Activated CD4-positive, alpha-beta T cell treated with anti-CD3 and anti-CD28 coated beads for 4 hours (primary cell): ENCODE measurements around the gene MVD.

ENCODE experiments used
- DNase-seq, 2 donors: peaks; one replicate each; pipeline ENCODE4 v3.0.0-alpha.2; 2020

The MVD gene

GRCh38 chr16:88639231-88640038 is 23.5 kb downstream of the MVD start:
- no peak for DNase-seq

DNA sequence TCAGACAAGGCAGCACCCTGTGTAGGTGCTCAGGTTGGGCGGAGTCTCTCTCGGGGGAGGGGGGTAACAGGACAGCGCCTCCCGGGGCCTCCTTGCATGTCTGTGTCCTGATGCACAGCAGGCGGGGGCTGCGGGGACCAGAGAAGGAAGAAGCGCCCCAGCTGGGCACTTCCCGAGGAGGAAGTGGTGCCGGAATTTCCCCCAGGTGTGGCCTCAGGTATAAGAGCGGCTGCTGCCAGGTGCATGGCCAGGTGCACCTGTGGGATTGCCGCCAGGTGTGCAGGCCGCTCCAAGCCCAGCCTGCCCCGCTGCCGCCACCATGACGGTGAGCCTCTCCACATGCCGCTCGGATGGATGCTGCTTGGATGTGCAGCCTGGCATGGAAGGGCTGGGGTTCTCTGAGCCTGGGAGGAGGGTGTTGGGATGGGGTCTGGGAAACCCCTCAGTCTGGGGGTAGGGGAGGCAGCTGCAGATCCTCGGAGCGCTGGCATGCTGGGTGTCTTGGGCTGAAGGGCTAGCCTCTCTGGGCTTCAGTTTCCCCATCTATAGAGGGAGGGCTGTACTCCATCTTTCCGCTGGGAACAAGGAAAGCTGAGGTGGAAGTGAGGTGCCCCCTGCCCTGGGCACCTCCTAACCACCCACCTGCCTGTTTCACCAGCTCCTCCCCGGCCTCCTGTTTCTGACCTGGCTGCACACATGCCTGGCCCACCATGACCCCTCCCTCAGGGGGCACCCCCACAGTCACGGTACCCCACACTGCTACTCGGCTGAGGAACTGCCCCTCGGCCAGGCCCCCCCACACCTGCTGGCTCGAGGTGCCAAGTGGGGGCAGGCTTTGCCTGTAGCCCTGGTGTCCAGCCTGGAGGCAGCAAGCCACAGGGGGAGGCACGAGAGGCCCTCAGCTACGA is 24.3 kb downstream of the MVD start, which contains the start of gene IL17C:
TSS of gene IL17C (plus strand) at position 250 of the 908 bp plus-strand sequence. CDS start at position 320, 70 bp downstream.
- no peak for DNase-seq

- no peak for DNase-seq
Observed at GRCh38 chr16:88636488-88637265, 26.2 kb downstream of the MVD start.

DNA sequence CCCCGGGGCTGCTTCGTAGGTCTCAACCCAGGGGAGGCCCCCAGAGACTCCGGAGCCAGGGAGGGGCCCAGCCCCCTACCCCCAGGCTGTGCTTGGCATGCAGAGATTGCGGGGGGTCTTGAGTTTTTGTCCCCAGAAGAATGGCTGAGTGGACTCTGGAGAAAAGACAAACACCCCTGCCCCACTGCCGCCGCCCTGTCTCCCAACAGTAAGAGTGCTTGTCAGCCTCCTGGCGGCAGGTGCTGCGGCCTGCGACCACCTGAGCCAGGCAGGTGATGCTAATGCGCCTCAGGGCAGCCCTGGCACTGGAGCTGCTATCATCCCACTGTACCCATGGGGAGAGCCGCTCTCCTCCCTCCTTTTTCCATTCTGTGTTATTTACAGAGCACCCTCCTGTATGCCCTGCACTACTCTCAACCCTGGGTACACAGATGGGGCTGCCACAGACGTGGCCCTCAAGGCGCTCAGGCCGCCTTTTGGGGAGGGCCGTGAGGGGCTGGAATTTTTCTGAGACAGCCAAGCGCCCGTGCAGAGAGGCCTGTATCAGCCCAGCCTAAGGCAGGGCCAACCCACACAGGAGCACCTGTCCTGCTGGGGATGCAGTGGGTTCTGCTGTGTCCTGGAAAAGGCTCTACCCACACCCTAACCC is 27.1 kb downstream of the MVD start:
- DNase-seq, result no peak

- DNase-seq, result no peak
Observed at GRCh38 chr16:88634994-88635670, 27.8 kb downstream of the MVD start.

DNA sequence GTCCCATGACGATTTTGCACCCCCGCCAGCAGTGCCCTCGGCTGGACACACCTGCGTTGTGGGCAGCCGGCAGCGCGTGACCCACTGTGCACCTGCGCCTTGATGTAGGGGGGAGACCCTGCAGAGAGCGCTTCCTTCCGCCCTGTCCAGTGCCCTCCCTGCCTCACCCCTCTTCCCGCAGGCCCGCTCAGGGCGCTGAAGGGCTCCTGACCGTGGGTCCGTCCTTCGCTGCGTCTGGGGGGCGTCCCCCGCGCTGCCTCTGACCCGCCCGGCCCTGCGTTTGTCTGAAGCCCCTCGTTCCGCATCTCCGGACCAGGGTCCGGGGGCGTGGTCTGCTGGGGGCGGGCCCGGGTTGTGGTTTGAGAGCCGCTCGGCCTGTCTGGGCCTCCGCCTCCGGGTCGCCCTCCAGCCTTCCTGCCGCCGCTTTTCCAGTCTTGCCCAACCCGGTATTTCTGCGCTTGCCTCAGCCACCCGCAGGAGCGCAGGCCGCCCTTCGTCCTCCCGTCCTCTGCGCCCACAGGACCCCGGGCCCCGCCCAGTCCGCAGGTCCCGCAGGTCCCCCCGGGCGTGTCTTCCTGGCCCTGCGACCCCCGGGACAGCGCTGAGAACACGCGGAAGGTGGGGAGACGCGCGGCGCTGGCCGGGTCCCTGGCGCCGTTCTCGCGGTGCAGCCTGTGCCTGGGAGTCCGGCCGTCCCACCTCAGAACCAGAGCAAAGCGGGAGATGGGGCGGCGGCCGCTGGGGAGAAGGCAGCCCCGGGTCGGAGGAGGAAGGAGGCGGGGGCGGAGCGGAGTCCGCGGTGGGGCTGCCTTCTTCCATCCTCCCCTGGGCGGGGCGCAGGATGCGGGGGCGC is 28.5 kb downstream of the MVD start:
- DNase-seq, result peak; percentile 42 to 62

GRCh38 chr16:88633684-88634140 is 29.2 kb downstream of the MVD start:
- DNase-seq, result peak; percentile 44 to 60

- no peak for DNase-seq
Observed at GRCh38 chr16:88632587-88632930, 30.3 kb downstream of the MVD start.

DNA sequence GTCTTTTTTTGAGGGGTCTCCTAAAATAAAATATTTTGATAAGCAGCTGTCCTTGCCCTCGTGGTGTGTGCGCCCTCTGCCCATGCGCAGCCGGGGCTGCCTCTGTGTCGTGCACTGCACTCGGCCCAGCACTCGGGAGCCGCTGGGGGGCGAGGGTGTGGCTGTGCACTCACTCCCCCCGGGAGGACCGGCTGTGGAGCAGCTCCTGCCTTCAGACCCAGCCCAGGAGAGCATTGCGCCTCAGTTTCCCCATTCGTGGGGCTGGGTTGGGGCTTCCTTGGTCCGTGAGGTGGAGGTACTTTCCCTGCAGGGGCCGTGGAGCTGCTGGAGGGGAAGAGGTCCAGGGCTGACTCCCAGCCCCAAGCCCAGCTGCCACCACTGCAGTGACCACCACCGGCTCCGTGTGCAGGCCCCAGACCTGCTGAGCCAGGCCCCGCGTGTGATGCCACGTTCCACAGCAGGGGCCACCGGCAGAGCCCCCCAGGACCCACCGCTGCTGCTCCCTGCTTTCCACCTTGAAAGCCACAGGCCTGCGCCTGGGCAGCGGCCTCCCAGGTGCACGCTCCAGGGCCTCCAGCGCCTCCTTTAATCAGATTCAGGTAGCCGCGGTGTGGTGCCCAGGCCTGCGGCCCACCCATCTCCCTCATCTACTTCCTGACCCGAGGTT is 30.8 kb downstream of the MVD start:
- DNase-seq, result no peak

GRCh38 chr16:88631384-88631783 is 31.5 kb downstream of the MVD start:
- DNase-seq, result no peak

GRCh38 chr16:88630941-88631340 is 31.9 kb downstream of the MVD start:
- no peak for DNase-seq

DNA sequence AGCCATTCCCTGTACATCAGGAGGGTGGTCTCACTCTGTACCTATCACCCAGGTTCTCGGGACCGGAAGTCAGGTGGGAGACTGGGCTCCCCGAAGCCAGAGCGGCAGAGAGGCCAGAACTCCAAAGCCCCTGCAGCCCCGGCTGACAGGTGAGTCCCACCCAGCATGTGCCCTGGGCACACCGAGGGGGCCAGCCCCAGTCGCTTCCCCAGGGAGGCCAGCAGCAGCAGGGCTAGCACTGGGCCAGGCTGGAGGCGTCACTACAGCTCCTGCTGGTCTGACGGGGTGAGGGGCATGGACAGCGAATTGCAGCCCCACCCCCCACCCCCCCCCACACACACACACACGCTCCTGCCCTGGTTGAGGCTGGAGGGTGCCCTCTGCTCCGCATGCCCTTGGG is 32.5 kb downstream of the MVD start:
- DNase-seq, result no peak

GRCh38 chr16:88629835-88630234 is 33.1 kb downstream of the MVD start:
- DNase-seq, result no peak

DNA sequence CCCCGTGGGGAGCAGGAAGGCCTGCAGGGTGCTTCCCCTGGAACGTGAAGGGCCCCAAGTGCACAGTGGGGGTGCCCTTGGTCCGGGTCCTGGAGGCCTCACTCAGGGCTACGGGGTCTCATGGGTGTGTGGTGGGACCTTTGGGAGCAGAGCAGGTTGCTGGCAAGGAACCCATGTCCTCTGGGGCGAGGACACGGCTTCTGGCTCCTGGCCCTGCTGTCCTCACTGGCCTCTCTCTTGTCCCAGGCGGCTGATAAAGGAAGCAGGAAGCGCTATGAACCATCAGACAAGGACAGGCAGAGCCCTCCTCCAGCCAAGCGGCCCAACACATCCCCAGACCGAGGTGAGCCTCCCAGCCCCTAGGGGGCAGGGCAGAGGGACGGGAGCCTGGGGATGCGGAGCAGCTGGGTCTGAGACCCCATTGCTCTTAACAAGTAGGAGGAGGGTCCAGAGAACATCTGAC is 34.3 kb downstream of the MVD start:
- no peak for DNase-seq

DNA sequence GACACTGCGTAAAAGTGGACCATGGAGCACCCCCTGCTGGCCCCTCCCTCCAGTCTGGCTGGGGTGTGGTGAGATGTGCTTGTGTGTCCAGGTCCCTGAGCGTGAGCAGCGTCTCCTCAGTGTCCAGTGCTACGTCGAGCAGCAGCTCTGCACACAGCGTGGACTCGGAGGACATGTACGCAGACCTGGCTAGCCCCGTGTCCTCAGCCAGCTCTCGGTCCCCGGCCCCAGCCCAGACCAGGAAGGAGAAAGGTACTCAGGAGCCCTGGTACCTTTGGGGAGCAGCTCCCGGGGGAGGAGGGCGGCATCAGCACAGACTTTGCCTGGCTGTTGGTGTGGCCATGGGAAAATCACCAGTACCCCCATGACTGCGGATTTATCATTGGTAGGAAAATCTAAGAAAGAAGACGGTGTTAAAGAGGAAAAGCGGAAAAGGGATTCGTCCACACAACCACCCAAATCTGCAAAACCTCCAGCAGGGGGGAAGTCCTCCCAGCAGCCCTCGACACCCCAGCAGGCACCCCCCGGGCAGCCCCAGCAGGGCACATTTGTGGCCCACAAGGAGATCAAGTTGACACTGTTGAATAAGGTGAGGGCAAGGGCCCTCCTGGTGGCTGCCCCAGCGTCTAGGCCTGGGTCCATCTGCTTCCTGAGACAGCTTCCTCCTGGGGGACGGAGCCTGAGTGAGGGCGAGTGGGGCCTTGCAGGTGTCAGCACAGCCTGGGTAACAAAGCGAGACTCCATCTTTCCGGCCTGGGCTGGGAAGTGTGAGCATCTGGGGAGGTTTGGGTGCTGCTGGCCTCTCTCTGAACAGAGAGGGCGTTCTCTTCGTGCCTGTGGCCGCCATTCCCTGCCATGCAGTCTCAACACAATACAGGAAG is 35.1 kb downstream of the MVD start:
- DNase-seq, result no peak

- no peak for DNase-seq
Observed at GRCh38 chr16:88626646-88627045, 36.2 kb downstream of the MVD start.

GRCh38 chr16:88624977-88625576 is 37.8 kb downstream of the MVD start:
- DNase-seq, result no peak

- no peak for DNase-seq
Observed at GRCh38 chr16:88624481-88624880, 38.4 kb downstream of the MVD start.

DNA sequence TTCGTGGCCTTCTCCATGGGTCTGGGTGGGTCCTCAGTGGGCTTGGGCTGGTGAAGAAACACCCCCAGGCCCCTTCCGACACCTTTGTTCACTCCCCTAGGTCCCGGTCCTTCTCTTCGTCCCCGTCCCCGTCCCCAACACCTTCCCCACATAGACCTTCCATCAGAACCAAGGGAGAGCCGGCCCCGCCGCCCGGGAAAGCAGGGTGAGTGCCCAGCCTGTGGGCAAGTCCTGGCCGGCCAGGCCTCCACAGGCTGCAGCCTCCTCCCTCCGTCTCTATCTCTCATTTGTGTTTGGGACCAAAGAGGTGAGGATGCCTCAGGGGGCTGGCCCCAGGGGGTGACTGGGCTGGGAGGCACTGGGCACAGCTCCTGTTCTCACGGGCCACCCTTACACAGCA is 39.0 kb downstream of the MVD start:
- no peak for DNase-seq
